Measurements from ENCODE around the gene PEX14. TPM values are rescaled to one million over a fixed set of nuclear protein-coding genes. Genes with fewer than 3 reads are reported as not detected.

The PEX14 gene
- total RNA-seq, 2 donors from 2014 or later = 19.5 to 29.3 TPM

DNA sequence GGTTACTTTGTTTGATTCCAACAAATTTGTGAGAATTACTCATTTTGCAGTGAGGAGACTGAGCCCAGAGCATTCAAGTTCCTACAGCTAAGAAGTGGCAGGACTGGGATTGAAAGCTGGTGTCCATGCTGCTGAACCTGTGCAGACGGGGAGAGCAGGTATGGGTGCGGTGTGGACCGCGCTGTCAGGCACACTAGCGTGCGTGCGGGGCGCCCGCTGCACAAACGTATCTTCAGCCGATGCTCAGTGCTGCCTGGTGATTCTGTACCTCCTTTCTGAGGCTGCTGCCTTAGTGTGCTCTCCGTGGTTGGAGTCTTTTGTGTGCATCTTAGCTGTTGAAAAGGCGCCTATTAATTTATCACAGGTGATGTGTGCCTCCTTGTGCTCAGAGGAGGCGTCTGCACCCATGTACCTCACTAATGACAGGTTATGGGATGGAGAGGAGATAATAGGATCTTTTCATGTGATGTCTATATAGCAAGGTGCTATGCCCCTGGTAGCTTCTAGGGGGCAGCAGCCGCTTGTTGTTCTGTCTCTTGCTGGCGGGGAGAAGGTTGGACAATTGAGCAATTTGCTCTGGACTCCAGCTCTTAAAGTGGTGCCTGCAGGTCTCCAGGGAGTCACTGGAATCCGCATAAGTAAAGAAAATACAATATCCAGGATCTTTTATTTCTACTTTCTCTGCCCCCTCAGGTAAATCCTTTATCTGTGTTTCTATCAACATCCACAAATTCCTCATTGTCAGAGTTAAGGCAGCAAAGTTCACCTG is 32.5 kb downstream of the PEX14 start:
- Histone ChIP-seq H3K27me3 (no peaks in the 10 kb centered on the region), H3K9ac (ENCODE audit: low read depth in 2 of 2, low read length in 2 of 2) (no peak overlapping the region), H3K36me3 (no peaks in the 10 kb centered on the region), H3K4me3 (no peak overlapping the region), H3K9me3 (no peaks in the 10 kb centered on the region), H3K27ac (no peak overlapping the region), H3K4me1 (peaks cover 13% of the 10 kb centered on the region)
- intact Hi-C loops (cut with DNase I) = loop anchor here (5.0 to 10.0 kb wide), 2 partner anchors 188 to 360 kb away; no protein-coding TSS in a partner anchor
- DNase-seq = peak; percentile 57
- TF ChIP-seq, protein P1, sequence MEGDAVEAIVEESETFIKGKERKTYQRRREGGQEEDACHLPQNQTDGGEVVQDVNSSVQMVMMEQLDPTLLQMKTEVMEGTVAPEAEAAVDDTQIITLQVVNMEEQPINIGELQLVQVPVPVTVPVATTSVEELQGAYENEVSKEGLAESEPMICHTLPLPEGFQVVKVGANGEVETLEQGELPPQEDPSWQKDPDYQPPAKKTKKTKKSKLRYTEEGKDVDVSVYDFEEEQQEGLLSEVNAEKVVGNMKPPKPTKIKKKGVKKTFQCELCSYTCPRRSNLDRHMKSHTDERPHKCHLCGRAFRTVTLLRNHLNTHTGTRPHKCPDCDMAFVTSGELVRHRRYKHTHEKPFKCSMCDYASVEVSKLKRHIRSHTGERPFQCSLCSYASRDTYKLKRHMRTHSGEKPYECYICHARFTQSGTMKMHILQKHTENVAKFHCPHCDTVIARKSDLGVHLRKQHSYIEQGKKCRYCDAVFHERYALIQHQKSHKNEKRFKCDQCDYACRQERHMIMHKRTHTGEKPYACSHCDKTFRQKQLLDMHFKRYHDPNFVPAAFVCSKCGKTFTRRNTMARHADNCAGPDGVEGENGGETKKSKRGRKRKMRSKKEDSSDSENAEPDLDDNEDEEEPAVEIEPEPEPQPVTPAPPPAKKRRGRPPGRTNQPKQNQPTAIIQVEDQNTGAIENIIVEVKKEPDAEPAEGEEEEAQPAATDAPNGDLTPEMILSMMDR (IDR thresholded peaks at IDR 0.05) = peak; percentile 88

DNA sequence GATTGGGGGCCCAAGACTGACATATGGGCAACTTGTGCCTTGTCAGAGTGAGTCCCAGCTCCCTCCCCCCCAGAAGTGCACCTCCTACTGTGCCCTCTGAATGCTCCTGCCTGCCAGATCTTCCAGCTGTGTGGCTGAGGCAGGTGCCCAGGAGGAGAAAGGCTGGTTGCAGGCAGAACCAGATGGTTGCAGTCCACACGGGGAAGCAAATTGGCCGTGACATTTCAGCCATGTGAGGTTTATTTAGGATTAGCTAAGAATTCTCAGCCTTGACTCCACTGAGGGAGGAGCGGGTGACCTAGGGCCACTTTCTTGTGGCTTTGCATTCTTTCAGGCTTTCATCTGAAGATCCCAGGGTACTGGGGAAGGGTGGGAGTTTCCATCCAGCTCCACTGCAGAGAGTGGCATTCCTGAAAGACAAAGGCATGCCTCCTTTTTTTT is 33.8 kb downstream of the PEX14 start:
- intact Hi-C loops (cut with DNase I) = loop anchor here (5.0 to 10.0 kb wide), 2 partner anchors 186 to 359 kb away; no protein-coding TSS in a partner anchor
- no peaks in the 10 kb centered on the region for H3K27me3 ChIP-seq
- TF ChIP-seq, protein P1 (IDR thresholded peaks at IDR 0.05) = no peak
- H3K36me3 ChIP-seq = no peaks in the 10 kb centered on the region
- H3K9ac ChIP-seq (ENCODE audit: low read depth in 2 of 2, low read length in 2 of 2) = no peak overlapping the region
- no peak overlapping the region for H3K27ac ChIP-seq
- H3K4me3 ChIP-seq = no peak overlapping the region
- no peaks in the 10 kb centered on the region for H3K9me3 ChIP-seq
- peaks cover 13% of the 10 kb centered on the region for H3K4me1 ChIP-seq
- no peak for DNase-seq

DNA sequence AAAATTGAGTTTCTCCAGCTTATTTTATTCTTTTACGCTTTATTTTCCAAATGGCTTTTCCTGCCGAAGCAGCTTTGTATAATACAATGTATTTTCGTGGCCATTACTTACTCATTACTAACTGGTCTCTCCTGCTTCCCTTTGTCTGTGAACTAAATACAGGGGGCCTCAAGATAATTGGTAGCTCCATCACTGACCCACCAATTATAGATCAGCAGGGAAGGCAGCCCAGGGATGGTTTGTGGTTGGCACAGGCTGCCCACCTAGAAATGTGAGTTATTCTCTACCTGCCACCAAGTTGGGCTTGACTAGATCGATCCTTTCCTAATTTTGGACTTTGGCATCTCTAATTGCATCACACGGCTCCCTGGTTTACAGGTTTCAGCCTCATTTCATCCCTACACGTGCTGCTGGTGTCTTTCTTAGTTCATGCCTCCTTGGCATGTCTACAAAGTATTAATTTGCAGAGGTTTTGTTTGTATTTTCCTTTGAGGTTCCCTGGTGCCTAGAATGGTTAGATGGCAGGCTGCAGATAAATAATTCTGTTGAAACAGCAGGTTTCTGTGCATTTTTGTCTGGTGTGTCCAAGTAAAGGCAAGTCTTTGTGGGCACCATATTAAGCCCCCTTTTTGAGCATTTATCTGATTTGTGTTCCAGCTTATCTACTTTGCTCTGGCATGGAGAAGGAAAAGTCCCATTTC is 35.2 kb downstream of the PEX14 start:
- intact Hi-C loops (cut with DNase I) = loop anchor here (5.0 to 10.0 kb wide), 2 partner anchors 185 to 357 kb away; no protein-coding TSS in a partner anchor
- Histone ChIP-seq H3K9ac (ENCODE audit: low read depth in 2 of 2, low read length in 2 of 2) (no peak overlapping the region), H3K4me1 (peaks cover 13% of the 10 kb centered on the region)

DNA sequence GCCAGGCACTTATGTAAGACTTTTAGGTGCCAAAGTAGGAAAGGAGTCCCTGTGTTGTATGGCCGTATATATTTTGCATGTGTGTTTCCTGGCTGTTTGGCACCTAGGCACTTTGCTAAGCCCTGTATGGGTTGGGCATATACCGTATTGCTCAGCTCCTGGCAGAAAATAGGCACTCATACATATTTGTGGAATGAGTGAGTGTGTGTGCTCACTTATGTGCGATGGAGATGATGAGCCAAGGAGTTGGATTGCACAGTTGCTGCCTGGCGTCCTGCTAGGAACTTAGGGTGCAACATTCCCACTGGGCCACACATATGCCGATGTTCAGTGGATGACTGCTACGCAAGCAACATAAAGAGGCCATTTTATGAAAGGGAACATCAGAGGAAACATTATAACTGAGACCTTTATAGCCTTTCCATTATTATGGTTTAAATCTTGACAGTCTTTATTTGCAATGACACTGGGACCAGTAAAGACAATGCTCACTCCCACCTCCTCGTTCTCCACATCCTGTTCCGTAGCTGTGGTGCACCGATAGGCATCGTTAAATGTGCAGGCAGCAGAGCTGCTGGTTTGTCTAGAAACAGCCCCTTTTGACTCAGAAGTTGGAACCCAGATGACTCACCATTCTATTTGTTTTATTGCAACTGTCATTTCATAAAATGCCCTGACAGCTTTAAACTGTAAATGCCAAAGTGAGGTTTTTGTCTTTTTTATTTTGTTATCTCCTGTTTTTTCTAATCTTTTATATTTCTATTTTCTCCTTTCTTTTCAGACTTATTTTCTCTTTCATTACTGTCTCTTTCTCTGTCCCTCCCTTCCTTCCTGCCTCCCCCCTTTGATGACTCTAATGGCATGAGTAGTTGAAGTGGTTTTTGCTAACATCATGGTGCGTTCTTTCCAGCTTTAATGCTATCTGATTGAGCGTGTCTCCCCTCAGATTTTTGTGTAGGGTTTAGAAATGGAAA is 36.1 kb downstream of the PEX14 start:
- peak overlapping the region; percentile 23 for H3K27ac ChIP-seq
- H3K9ac ChIP-seq (ENCODE audit: low read depth in 2 of 2, low read length in 2 of 2) = peak overlapping the region in 1 of 2 donors; percentile 30
- intact Hi-C loops (cut with DNase I) = no loop called here

More for the DNA sequence above, 35.2 kb downstream of the PEX14 start:
- TF ChIP-seq, protein P1 (IDR thresholded peaks at IDR 0.05) = no peak
- H3K4me3 ChIP-seq = no peak overlapping the region
- H3K9me3 ChIP-seq = no peaks in the 10 kb centered on the region
- no peaks in the 10 kb centered on the region for H3K36me3 ChIP-seq
- DNase-seq = no peak
- peak overlapping the region; percentile 23 for H3K27ac ChIP-seq
- H3K27me3 ChIP-seq = no peaks in the 10 kb centered on the region

More for the DNA sequence above, 36.1 kb downstream of the PEX14 start:
- H3K4me1 ChIP-seq = peaks cover 13% of the 10 kb centered on the region
- no peak overlapping the region for H3K4me3 ChIP-seq
- TF ChIP-seq, protein P1 (IDR thresholded peaks at IDR 0.05) = no peak
- peak; percentile 58 for DNase-seq
- no peaks in the 10 kb centered on the region for H3K36me3 ChIP-seq
- H3K9me3 ChIP-seq = no peaks in the 10 kb centered on the region
- no peaks in the 10 kb centered on the region for H3K27me3 ChIP-seq

All from colonic mucosa (tissue), 4 donors.